GM12873 (cell line): ENCODE data around the gene RAB34.

Experiments
- TF ChIP-seq, protein P1 (sequence below): IDR thresholded peaks from 2 replicates; pipeline ENCODE4 v1.5.1; 2012; ENCODE audit warnings: low read depth, mild to moderate bottlenecking, moderate library complexity, low read length, control low read depth; ENCODE audit not compliant: insufficient read depth; ENCODE audit errors: missing control alignments

The RAB34 gene, protein sequence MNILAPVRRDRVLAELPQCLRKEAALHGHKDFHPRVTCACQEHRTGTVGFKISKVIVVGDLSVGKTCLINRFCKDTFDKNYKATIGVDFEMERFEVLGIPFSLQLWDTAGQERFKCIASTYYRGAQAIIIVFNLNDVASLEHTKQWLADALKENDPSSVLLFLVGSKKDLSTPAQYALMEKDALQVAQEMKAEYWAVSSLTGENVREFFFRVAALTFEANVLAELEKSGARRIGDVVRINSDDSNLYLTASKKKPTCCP

DNA sequence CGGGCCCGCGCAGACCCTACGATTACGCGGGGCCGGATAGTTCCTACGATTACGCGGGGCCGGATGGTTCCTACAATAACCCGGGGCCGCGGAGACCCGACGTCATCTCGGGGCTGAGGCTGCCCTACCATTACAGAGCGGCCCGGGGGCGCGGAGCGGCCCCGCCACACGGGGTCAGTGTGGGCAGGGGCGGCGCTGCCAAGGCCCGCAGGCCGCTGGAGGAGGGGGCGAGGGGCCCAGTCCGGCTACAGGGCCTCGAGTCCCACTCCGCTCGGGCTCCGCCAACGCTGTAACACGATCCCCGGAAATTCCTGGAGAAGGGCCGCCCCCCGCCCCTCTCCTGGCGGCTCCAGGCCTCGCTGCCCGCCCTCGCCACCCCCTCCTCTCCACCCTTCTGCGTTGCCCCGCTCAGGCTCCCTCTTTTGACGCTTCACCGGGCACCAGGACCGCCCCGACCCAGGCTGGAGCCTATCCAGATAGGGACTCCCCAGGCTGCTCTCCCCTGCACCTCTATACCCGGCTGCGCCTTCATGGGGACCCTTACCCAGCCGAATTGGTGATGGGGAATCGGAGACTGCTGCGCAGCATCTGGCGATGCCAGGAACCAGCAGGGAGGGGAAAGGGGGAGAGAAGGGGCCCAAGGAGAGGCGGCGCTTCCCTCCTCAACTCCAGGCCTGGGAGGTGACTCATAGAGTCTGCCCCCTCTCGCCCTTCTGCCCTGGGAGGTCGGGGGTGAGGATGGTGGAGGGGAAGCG lies at the start of gene RAB34:
Gene RAB34, minus strand, starts transcription at position 291 of the 755 bp plus-strand sequence. CDS start 602 bp downstream, outside the sequence.
- TF ChIP-seq, protein P1, sequence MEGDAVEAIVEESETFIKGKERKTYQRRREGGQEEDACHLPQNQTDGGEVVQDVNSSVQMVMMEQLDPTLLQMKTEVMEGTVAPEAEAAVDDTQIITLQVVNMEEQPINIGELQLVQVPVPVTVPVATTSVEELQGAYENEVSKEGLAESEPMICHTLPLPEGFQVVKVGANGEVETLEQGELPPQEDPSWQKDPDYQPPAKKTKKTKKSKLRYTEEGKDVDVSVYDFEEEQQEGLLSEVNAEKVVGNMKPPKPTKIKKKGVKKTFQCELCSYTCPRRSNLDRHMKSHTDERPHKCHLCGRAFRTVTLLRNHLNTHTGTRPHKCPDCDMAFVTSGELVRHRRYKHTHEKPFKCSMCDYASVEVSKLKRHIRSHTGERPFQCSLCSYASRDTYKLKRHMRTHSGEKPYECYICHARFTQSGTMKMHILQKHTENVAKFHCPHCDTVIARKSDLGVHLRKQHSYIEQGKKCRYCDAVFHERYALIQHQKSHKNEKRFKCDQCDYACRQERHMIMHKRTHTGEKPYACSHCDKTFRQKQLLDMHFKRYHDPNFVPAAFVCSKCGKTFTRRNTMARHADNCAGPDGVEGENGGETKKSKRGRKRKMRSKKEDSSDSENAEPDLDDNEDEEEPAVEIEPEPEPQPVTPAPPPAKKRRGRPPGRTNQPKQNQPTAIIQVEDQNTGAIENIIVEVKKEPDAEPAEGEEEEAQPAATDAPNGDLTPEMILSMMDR = peak; percentile 42

DNA sequence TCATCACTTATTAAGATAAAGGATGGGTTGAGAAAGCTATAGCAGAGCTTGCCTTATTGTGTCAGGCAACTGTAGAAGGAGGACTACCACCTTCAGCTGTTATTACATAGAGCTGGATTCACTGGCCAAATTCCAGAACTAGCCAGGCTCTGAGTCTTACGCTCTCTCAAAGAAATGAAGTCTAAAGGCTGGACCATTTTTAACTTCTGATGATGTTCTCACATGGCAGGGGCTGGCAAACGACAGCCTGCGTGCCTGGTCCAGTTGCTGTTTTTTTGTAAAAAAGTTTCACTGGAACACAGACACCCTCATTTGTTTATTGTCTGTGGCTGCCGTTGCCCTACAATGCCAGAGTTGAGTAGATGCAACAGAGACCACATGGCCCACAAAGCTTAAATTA lies 47.4 kb upstream of the RAB34 start:
- TF ChIP-seq, protein P1 = no peak

DNA sequence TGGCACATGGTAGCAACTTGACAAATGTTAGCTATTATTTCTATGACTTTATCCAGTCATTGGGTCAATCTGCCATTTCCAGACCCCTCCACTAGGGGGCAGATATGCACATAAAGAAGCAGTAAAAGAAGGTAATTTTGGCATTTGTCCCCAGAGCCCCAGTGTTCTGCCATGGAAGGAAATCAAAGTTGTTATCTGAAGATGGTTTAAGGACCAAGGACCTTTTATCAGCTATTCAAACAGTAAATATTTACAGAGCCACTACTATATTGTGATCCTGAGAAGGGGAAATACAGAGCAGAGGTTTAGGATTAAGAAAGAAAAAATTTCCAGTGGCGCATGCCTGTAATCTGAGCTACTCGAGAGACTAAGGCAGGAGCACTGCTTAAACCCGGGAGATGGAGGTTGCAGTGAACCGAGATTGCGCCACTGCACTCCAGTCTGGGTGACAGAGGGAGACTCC lies 46.2 kb upstream of the RAB34 start:
- TF ChIP-seq, protein P1 = peak; percentile 80

DNA sequence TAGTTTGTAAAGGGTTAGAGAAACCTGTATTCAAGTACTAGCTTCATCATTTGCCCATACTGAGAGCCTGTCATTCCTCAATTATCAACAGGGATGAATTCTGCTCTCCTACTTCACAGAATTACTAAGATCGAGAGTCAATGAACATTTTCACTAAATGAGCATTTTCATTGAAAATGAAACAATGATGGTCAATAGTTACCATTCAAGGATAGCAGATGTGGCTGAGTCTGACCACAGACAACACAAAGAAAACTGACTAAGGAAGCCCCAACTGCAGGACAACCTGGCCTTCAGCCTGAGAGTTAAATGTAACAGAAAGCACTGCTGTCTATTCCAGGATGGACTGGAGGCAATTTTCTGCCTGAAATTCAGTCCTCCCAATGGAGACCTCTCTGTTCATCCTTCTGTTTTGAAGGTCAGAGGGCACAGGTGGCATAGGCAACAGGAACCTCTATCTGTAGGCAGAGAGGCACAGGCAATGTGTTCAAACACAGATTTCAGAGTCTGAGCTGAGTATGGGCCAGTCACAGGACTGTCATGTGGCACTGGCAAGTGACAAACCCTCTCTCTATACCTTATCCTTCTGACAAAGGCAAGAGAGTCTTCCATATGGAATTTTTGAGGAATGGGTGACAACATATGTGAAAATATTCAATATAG lies 45.6 kb upstream of the RAB34 start:
- TF ChIP-seq, protein P1 = no peak

DNA sequence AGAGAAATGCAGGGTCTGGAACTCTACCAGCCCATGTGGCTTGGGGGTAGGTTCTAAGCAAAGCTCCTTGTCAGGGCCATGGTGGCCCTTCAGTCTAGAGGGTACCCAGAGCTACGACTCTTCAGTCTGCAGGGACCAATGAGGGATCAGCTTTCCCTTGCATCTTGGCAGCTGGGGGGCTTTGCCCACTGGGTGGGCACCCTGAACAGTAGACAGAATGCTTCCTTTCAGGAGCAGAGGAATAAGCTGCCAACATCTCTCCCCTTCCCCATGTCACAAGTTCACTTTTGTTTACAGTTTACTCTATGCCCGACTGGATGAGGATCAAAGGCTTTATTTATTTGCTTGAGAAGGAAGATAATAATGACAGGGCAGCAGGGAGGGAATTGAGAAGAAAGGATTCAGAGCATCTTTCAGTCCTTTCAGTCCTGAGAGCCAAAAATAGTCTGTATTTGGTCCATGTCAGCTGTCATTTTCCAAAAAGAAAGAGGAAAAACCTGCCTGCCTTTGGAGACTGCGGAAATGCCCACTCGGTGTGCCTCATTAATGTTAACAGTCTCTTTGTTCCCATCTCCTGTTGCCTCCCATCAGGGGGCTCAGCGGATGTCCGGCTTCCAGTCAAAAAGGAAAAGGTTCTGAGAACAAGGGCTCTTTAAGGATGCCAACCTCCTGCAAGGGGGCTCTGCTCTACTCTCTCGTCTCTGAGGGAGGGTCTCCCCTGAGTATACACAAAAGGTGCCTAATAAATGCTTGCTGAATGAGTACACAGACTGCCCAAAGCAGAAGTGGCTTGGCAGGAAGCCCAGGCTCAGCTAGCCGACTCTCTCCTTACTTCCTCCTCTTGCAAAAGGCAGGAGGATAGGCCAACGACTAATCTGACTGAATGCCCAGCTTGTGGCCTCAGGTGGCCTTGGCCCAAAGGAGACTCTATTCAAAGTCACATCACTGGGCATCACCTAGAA lies 43.2 kb upstream of the RAB34 start:
- TF ChIP-seq, protein P1 = no peak

DNA sequence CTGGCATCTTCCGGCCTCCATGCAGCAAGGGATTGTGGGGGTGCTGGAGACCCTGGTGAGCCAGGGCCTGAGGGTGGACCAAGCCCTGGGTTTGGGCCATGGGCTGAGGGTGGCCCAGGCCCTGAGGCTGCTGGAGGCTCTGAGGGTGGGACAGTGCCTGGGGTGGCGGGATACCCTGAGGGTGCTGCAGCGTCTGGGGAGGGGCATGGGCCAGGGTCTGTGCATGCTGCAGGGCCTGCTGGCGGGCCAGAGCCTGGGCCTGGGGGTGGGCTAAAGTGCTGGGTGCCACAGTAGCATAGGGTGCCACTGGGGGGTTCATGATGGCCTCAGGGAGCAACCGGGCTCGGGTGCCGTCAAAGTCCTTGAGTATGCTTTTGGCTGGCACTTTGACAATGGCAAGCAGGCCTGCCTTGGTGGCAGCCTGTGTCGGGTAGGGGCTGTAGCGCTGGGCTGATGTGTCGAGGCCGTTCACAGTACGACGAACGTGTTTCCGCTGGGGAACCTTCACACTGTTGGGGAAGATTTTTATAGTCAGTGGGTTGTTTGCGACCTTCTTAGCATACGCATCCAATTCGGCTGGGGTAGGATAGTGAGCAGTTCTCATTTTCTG lies 41.7 kb upstream of the RAB34 start:
- TF ChIP-seq, protein P1 = no peak
